ENCODE measurements around the gene SRPRA.

GRCh38 chr11:126281666-126282175, 13.0 kb upstream of the SRPRA start:
- TF ChIP-seq CTCF (IDR thresholded peaks at IDR 0.05), result no peak
- no peak for TF ChIP-seq EZH2 (IDR thresholded peaks at IDR 0.05; ENCODE audit: borderline replicate concordance, insufficient read depth, low read depth, low read length, poor library complexity, severe bottlenecking)

All from B cell (primary cell).